K562 (cell line): ENCODE data around the gene RASGEF1C. TPM values are rescaled to one million over a fixed set of nuclear protein-coding genes. Genes with fewer than 3 reads are reported as not detected.

Experiments
- CBX1 ChIP-seq: sonication (generic); IDR thresholded peaks from 2 replicates; pipeline ENCODE4 v1.6.1; 2016; ENCODE audit warnings: antibody characterized with exemption, low read depth, mild to moderate bottlenecking
- CTCF ChIP-seq, 3 experiments: IDR thresholded peaks in 2 of 3; conservative IDR thresholded peaks in 1 of 3; 2 replicates each; pipeline ENCODE4 v1.5.1; 2011 to 2012; ENCODE audit warnings: low read length in 3 of 3, mild to moderate bottlenecking in 3 of 3, control low read depth in 2 of 3, improper control_type of control experiment in 1 of 3, inconsistent platforms in 1 of 3, low read depth in 1 of 3, mixed read lengths in 1 of 3, moderate library complexity in 1 of 3; ENCODE audit not compliant: insufficient read depth in 2 of 3
- FOXA1 ChIP-seq: fragments of 450-650 bp; IDR thresholded peaks from 2 replicates; pipeline ENCODE4 v1.6.1; 2016; ENCODE audit warnings: mild to moderate bottlenecking, borderline replicate concordance
- FOXO4 ChIP-seq: fragments of 450-650 bp; formaldehyde crosslinking; IDR thresholded peaks from 2 replicates; pipeline ENCODE4 v1.4.0; 2020; ENCODE audit warnings: mild to moderate bottlenecking, moderate library complexity
- HEY1 ChIP-seq: fragments of 250-450 bp; sonication (Bioruptor Pico); IDR thresholded peaks from 2 replicates; pipeline ENCODE4 v1.5.0; 2020; ENCODE audit warnings: mild to moderate bottlenecking, moderate library complexity, borderline replicate concordance
- JUN ChIP-seq, 2 experiments: sonication (generic) in 1 of 2; formaldehyde crosslinking in 1 of 2; IDR thresholded peaks; 2 replicates each; pipeline versions ENCODE4 v1.6.1 to v1.8.0; 2012 to 2022; ENCODE audit warnings: borderline replicate concordance in 2 of 2, mild to moderate bottlenecking in 2 of 2, improper control_type of control experiment in 1 of 2, low read depth in 1 of 2, low read length in 1 of 2, missing genetic modification reagents in 1 of 2
- KDM4B ChIP-seq, 2 experiments: fragments of 450-650 bp in 1 of 2; sonication (generic) in 1 of 2; IDR thresholded peaks; 2 replicates each; pipeline ENCODE4 v1.6.1; 2016 to 2017; ENCODE audit warnings: borderline replicate concordance in 2 of 2, antibody characterized with exemption in 1 of 2, low read depth in 1 of 2, mild to moderate bottlenecking in 1 of 2
- KLF6 ChIP-seq: fragments of 250-450 bp; sonication (Bioruptor Pico); IDR thresholded peaks from 2 replicates; pipeline ENCODE4 v1.4.0; 2020; ENCODE audit warnings: mild to moderate bottlenecking, moderate library complexity, borderline replicate concordance
- MEIS2 ChIP-seq: fragments of 450-650 bp; IDR thresholded peaks from 2 replicates; pipeline ENCODE4 v1.6.1; 2014; ENCODE audit warnings: mild to moderate bottlenecking; ENCODE audit not compliant: partially characterized antibody
- MXI1 ChIP-seq: IDR thresholded peaks from 2 replicates; pipeline ENCODE4 v1.6.1; 2011; ENCODE audit warnings: low read depth, mild to moderate bottlenecking, improper control_type of control experiment, low read length
- NFYB ChIP-seq: IDR thresholded peaks from 2 replicates; pipeline ENCODE4 v1.6.1; 2011; ENCODE audit warnings: mild to moderate bottlenecking, moderate library complexity; ENCODE audit not compliant: insufficient read length; ENCODE audit errors: extremely low read depth
- PHF20 ChIP-seq: fragments of 450-650 bp; IDR thresholded peaks from 2 replicates; pipeline ENCODE4 v1.6.1; 2018; ENCODE audit not compliant: partially characterized antibody
- RBM22 ChIP-seq: fragments of 200-400 bp; formaldehyde crosslinking; IDR thresholded peaks from 2 replicates; pipeline ENCODE4 v1.6.1; 2018; ENCODE audit warnings: low read length, low read depth; ENCODE audit not compliant: poor library complexity, severe bottlenecking
- SRSF1 ChIP-seq: fragments of 200-400 bp; formaldehyde crosslinking; IDR thresholded peaks from 2 replicates; pipeline ENCODE4 v1.6.1; 2017; ENCODE audit warnings: mild to moderate bottlenecking, low read depth, low read length, moderate library complexity
- THRAP3 ChIP-seq: fragments of 450-650 bp; IDR thresholded peaks from 2 replicates; pipeline ENCODE4 v1.6.1; 2016; ENCODE audit warnings: mild to moderate bottlenecking, inconsistent platforms, borderline replicate concordance
- ZBTB17 ChIP-seq: fragments of 450-650 bp; formaldehyde crosslinking; IDR thresholded peaks from 2 replicates; pipeline ENCODE4 v1.4.0; 2020; ENCODE audit warnings: mild to moderate bottlenecking
- ZBTB5 ChIP-seq: fragments of 450-650 bp; IDR thresholded peaks from 2 replicates; pipeline ENCODE4 v1.6.1; 2017; ENCODE audit warnings: antibody characterized with exemption
- ZFP1 ChIP-seq: fragments of 450-650 bp; formaldehyde crosslinking; IDR thresholded peaks from 2 replicates; pipeline ENCODE4 v1.4.0; 2020; ENCODE audit warnings: mild to moderate bottlenecking, mixed read lengths
- ZKSCAN3 ChIP-seq: fragments of 250-450 bp; sonication (Bioruptor Pico); IDR thresholded peaks from 2 replicates; pipeline ENCODE4 v1.4.0; 2020
- ZNF12 ChIP-seq: sonication (generic); formaldehyde crosslinking; IDR thresholded peaks from 2 replicates; pipeline ENCODE4 v1.4.0; 2020; ENCODE audit warnings: mild to moderate bottlenecking, missing genetic modification reagents
- polyA plus RNA-seq, 8 experiments: library from polyadenylated mRNA; depleted of rRNA in 4 of 8; stranded (reverse) in 5 of 8; unstranded in 3 of 8; fragments of >200 nt; fragmentation: Nextera tagmentation in 2 of 8; fragmentation: Illumina TruSeq in 1 of 8; extraction: Ambion mirVana in 2 of 8; extraction: Trizol in 1 of 8; gene quantifications; 2 replicates each; pipeline versions ENCODE4 v1.2.1 to v1.2.3, GENCODE V29; 2011 to 2014; ENCODE audit warnings: inconsistent platforms in 1 of 8, missing spikeins in 1 of 8
- total RNA-seq, 7 experiments: library from RNA; depleted of rRNA in 6 of 7; stranded (reverse); fragments of >200 nt in 6 of 7; fragmentation: Illumina TruSeq in 2 of 7; extraction: Trizol in 2 of 7; gene quantifications; 2 replicates each; pipeline versions ENCODE4 v1.2.1 to v1.2.3, GENCODE V29; 2011 to 2021; ENCODE audit warnings: low replicate concordance in 1 of 7
- TF ChIP-seq, protein P1 (sequence below): fragments of 250-450 bp; sonication (Bioruptor Pico); IDR thresholded peaks from 2 replicates; pipeline ENCODE4 v1.8.0; 2021; ENCODE audit warnings: mild to moderate bottlenecking, moderate library complexity

The RASGEF1C gene
- total and polyA plus RNA-seq, 9 of the 15 experiments (the other 6 are each of a cell fraction or from before 2014, with no cell fraction given), result 0.04 to 1.1 (median 0.21) TPM; not detected in 4

DNA sequence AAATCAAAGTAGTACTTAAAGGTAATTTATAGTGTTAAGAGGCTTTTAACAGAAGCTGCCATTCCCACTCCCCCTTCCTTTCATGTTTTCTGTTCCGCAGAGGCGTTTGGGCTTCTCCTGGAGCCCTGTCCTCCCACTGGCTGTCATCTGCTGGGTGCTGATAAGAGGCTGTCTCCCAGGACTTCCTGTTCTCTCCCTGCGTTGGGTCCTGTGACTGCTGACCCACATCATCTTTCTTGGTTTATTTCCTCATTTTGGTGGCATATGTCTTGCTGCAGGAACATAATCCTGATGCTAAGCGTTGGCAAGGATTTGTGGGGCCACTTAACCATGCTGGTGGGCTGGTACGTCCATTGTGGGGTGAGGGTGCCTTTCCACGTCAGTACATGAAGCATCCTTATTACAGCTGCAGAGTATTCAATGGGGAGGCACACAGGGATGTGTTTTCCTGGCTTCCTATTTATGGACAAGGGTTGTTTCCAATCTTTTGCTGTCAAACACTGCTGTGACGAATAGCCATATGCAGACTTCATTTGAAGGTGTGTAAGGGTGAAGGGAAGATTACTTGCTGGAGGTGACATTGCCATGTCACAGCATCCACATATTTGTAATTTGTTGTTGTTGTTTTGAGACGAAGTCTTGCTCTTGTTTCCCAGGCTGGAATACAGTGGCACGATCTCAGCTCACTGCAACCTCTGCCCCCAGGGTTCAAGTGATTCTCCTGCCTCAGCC is 115.2 kb downstream of the RASGEF1C start (continued):
- TF ChIP-seq, protein P1, sequence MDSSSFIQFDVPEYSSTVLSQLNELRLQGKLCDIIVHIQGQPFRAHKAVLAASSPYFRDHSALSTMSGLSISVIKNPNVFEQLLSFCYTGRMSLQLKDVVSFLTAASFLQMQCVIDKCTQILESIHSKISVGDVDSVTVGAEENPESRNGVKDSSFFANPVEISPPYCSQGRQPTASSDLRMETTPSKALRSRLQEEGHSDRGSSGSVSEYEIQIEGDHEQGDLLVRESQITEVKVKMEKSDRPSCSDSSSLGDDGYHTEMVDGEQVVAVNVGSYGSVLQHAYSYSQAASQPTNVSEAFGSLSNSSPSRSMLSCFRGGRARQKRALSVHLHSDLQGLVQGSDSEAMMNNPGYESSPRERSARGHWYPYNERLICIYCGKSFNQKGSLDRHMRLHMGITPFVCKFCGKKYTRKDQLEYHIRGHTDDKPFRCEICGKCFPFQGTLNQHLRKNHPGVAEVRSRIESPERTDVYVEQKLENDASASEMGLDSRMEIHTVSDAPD, result no peak
- no peak for TF ChIP-seq NFYB
- no peak for TF ChIP-seq SRSF1
- TF ChIP-seq CTCF (IDR thresholded peaks at IDR 0.05 in 2 of 3, conservative IDR thresholded peaks at IDR 0.05 in 1 of 3; ENCODE audit: insufficient read depth in 2 of 3, low read depth in 1 of 3, low read length in 3 of 3), result no peak
- TF ChIP-seq MEIS2, result peak; percentile 96
- no peak for TF ChIP-seq PHF20
- TF ChIP-seq RBM22, result no peak
- TF ChIP-seq KLF6 (CRISPR knock-in tag), result no peak
- TF ChIP-seq ZFP1 (CRISPR knock-in tag), result no peak
- TF ChIP-seq CBX1, result peak; percentile 69
- TF ChIP-seq FOXA1, result no peak
- TF ChIP-seq KDM4B (IDR thresholded peaks at IDR 0.05; ENCODE audit: borderline replicate concordance in 2 of 2, low read depth in 1 of 2), result no peak; a peak in 1 of 4 replicates
- TF ChIP-seq HEY1, result 0 out of 2 replicates have a peak, but pooled peaks have one; percentile 57
- no peak for TF ChIP-seq THRAP3
- 0 out of 2 replicates have a peak, but pooled peaks have one; percentile 46 for TF ChIP-seq ZNF12 (CRISPR knock-in tag)
- TF ChIP-seq ZBTB5, result no peak
- no peak for TF ChIP-seq JUN (IDR thresholded peaks at IDR 0.05; ENCODE audit: borderline replicate concordance, low read depth, low read length)
- TF ChIP-seq JUN (CRISPR knock-in tag; IDR thresholded peaks at IDR 0.05; ENCODE audit: borderline replicate concordance), result no peak
- TF ChIP-seq ZBTB17 (CRISPR knock-in tag), result peak; percentile 45; the same call in 1 of the 2 replicates
- no peak for TF ChIP-seq FOXO4
- TF ChIP-seq MXI1, result no peak
- no peak for TF ChIP-seq ZKSCAN3
